ENCODE results near the gene CLN3.
"Not testable (repeated sequence)": the region's sequence is repeated elsewhere in the genome, so short reads cannot be mapped to it uniquely, and the experiment has no call there.

Gene CLN3

DNA sequence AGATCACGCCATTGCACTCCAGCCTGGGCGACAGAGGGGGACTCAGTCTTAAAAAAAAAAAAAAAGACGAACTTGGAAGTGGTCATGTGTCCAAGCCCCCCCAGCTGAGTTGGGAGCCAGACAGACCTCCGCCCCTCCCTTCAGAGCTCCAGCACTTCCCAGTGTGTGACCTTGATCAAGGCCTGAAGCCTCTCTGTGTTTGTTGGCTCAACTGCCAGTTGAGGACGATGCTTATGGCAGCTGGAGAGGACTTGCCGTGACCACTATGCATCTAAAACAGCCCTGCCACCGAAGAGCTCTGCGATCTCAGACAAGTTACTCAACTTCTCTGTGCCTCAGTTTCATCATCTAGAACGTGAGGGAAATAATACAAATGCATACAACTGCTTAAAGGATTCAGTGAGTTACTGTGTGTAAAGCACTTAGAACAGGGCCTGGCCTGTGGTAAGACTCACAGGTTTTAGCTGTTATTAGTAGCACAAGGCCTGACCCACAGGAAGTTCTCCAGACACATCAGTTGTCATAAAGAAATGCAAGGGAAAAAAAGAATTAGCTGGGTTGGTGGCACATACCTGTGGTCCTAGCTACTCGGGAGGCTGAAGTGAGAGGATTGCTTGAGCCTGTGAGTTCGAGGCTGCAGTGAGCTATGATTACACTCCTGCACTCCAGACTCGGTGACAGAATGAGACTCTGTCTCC, 21.8 kb upstream of the CLN3 start:
- no peak for DNase-seq

DNA sequence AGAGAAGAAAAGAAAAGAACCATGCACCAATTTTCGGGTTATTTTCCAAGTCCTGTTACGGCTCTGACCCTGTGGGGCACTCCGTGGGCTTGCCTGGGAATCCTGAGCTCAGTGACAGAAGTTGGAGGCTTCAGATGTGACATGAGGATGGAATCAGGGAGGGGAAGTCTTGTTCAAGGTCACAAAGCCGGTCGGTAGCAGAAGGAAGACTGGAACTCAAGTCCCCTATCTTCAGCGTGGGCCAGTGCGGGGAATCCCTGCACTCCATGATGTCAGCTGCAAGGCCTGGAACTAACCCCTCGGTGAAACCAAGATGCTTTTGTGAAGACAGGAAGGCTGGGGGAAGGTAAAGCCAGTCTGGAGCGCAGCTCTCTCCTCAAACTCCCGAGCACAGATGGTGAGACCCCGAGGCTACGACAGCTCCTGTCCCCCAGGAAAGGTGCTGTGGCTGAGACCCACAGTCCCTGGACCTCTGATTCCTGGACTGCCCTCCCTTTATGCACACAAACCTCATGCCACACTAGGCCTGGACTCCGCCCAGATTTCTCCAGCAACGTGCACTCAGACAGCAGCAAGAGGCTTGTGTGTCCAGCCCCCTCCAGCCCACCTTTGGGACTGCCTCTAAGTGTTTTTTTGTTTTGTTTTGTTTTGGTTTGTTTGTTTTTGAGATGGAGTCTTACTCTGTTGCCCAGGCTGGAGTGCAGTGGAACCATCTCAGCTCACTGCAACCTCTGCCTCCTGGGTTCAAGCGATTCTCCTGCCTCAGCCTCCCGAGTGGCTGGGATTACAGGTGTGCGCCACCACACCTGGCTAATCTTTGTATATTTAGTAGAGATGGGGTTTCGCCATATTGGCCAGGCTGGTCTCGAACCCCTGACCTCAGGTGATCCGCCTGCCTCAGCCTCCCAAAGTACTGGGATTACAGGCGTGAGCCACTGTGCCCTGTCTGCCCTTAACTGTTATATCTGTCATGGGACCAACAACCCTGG, 20.2 kb upstream of the CLN3 start:
- no peak for DNase-seq

DNA sequence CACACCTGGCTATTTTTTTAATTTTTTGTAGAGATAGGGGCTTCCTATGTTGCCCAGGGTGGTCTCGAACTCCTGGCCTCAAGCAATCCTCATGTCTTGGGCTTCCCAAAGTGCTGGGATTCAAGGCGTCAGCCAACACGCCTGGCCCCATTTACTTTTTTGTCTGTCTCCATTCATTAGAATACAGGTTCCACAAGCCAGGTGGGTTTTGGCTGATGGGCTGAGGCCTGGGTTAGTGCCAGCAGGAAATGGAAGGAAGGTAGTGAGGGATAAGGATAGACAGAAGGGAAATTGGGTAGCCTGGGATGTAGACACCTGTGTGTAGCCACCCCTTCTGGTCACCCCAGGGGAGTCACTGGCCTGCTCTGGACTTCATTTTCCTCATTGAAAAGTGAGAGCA, 19.2 kb upstream of the CLN3 start:
- DNase-seq: no peak

DNA sequence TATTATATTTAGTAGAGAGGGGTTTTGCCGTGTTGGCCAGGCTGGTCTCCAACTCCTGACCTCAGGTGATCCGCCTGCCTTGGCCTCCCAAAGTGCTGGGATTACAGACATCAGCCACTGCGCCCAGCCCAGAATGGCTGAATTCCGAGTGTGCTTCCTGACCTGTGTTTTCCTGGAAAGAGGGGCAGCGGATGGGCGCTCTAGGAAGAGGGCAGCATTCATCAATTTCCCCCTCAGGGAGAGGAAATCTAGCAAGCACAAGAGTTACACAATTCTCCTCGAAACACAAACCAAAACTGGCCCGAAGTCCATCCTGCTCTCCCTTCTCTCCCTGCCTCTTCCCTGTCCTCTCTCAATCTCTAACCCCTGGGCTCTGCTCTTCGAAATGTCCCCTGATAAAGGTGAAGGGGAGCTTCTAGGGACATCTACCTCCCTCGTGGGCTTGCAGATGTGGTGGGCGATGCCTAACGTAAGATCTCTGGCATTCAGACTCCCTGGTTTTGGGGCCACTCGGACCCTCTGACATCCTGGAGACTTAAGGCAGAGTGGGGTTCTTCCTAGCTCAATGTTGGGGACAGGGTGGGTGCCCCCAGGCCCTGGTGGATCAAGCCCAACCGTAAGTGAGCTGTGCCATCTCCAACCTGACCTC, 13.7 kb upstream of the CLN3 start:
- no peak for DNase-seq

DNA sequence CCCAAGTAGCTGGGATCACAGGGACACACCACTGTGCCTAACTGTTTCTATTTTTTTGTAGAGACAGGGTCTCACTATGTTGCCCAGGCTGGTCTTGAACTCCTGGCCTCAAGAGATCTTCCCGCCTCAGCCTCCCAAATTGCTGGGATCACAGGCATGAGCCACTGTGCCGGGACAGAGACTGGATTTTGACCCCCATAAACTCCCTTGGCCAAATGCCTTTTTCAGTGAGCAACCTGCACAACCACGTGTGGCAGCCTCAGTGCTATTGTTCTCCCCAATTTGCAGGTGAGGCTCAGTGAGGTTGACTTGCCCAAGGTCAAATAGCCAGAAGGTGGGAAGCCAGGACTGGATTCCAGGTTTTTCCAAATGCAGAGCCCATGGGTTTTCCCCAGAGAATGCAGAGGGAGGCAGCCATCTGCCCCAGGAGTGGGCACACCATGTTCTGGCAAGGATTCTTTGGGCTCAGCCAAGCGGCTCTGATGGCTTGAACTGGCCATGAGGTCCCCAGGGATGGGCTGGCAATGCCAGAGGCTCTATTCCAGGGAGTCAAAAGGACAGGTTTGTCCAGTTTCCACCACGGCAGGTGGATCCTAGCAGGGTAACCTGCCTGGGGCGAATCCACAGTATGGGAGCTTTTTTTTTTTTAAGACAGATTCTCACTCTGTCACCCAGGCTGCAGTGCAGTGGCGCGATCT, 13.0 kb upstream of the CLN3 start:
- no peak for DNase-seq

DNA sequence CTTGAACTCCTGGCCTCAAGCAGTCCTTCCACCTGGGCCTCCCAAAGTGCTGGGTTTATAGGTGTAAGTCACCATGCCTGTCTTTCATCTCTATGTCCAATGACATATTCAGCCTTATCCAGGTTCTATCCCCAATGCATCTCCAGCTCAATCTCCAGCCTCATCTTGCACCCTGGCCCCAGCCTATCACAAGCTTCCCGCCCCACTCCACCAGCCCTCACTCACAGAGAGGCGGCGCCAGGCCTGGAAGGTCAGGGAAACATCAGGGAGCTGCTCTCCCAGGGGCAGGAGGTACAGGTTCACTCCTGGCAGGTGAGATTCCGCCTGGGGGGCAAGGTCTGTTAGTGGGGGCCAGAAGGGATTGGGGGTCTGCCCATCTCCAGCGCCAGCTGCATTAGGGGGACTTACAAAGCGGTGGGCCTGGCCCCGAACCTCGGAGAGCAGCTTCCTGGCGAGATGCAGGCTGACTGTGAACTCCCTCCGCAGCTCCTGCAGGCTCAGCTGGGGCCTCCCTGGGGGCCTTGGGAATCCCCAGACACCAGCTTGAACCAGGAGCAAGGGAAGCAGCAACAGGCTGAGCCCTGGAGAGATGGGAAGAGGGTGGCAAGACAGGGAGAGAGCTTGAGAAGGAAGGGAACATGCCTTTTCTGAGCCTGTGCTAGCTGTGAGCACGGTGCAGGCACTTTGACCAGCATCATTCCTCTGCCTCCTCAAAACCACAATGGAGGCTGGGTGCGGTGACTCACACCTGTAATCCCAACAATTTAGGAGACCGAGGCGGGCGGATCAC, 11.8 kb upstream of the CLN3 start:
- no peak for DNase-seq

DNA sequence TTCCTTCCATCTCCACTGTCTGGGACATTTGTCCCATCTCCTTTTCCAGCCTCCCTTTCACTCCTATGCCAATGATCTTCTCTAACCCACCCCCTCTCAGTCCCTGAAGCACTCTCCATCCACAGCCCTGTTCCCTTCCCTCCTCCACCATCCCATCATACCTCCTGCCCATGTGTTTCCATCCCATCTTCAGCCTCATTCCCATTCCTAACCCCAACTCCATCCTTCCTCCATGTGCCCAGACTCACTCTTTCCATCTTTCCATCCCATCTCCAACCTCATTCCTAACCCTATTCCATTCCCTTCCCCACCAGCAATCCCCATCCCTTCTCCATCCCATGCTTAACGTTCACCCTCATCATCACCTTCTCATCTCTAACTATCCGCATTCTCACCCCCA, 10.4 kb upstream of the CLN3 start:
- DNase-seq: no peak

DNA sequence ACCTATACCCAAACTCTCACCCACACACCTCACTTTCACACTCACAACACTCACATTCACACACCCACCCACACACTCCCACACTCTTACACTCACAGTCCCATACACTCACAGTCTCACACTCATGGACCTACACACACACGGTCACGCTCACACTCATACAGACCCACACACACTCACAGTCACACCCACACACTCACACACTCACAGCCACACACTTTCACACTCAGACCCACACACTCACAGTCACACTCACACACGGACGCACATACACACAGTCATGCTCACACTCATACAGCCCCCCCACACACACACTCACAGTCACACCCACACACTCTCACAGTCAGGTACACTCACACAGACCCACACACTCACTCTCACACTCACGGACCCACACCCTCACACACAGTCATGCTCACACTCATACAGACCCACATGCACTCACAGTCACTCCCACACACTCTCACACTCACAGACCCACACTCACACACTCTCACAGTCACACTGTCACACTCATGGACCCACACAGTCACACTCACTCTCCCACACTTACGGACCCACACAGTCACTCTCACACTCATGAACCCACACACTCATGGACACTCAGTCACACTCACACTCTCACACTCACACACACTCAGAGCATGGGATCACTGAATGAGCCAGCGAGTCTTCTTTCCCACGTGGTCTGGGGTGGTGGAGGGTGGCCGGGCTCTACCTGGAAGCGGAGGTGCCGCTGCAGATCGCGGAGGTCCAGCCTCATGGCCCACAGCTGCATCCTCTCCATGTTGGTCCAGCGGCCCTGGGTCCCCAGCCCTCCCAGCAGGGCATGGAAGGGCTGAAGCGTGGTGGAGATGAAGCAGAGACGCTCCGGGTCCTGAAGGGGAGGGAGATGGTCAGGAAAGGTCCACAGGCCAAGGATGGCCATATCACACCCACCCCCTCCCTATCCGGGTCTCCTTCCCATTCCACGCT, 9.7 kb upstream of the CLN3 start:
- no peak for DNase-seq

DNA sequence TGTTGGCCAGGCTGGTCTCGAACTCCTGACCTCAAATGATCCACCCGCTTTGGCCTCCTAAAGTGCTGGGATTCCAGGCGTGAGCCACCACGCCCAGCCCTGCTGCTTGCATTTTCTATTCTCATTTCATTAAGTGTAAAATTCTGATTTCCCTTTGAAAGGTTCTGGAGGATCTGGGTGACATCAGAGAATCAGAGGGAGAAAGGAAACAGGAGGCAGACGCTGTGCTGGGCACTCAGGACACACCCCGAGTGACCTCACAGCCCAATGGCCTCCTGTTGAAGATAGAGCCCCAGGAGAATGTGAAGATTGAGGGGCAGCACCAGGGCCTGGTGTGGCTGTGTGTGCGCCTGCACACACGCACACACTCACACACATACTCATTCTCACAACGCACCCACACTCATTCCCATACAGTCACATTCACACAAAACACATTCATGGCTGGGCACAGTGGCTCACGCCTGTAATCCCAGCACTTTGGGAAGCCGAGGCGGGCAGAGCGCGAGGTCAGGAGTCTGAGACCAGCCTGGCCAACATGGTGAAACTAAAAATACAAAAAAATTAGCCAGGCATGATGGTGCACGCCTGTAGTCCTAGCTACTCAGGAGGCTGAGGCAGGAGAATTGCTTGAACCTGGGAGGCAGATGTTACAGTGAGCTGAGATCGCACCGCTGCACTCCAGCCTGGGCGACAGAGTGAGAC, 8.8 kb upstream of the CLN3 start:
- not testable (repeated sequence) for DNase-seq

DNA sequence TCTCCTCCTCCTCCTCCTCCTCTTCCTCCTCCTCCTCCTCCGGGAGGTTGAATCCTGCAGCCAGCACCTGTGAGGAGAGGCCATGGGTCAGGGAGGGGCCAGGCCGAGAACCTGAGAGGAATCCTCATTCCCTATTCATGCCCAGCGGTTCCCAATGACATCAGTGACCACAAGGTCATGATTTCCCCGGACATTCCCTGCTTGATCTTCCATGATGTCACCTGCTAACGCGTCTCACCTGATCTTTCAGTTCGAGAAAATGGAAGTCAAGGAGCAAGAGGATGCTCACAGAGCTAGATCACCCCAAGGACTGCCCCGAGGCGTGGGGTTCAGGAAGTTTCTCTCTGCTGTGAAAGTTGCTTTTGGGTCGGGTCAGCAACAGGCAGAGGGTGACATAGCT, 8.0 kb upstream of the CLN3 start:
- DNase-seq: no peak

DNA sequence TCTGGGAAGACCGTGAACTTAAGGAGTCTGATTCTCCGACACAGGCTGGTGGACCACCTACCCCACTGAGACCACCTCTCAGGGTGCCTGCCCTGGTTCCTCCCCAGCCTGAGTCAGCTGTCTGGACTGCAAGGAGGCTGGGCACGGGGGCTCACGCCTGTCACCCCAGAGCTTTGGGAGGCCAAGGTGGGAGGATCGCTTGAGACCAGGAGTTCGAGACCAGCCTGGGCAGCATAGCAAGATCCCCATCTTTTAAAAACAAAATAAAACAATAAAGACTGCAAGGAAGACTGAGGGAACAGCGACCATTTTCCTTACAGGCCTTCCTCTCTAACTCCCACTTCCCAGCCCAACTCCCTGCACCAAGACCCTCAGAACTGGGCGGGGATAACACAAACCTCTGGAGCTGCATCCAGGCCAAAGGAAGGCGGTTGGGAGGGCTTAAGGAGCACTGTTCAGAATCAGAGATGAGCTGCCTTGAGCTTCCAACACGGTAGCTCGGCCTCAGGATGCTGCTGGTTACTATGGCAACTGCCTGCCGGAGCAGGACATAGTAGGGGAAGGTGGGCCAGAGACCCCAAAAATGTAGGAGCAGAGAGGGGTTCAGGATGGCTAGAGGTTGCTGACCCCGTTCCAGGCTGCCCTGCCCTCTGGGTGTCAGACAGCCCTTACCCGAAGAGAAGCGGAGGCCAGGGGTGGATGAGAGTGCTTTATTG, 7.0 kb upstream of the CLN3 start:
- no peak for DNase-seq

DNA sequence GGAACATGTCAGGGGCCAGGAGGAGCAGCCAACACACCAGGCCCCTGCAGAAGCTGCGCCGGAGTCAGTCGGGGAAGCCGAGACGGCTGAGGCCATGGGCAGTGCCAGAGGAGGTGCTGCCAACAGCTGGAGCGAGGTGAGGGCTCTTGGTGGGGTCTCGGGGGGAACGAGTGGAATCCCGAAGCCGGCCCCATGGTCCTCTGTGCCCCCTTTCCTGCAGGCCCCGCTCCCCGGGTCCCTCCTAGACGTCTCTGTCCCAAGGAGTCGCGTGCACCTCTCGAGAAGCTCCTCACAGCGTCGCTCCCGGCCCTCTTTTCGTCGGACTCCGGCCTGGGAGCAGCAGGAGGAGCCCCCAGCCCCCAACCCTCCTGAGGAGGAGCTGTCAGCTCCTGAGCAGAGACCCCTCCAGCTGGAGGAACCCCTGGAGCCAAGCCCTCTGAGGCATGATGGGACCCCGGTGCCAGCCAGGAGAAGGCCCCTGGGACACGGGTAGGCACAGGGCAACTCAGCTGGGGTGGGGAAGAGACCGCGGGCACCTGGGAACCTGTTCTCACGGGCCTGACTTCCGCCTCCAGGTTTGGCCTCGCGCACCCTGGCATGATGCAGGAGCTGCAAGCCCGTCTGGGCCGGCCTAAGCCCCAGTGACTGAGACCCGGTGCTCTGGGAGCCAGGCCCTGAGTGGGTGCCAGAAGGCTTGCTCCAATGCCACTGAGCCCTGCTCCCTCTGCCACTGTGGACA, 6.2 kb upstream of the CLN3 start:
- DNase-seq: no peak

DNA sequence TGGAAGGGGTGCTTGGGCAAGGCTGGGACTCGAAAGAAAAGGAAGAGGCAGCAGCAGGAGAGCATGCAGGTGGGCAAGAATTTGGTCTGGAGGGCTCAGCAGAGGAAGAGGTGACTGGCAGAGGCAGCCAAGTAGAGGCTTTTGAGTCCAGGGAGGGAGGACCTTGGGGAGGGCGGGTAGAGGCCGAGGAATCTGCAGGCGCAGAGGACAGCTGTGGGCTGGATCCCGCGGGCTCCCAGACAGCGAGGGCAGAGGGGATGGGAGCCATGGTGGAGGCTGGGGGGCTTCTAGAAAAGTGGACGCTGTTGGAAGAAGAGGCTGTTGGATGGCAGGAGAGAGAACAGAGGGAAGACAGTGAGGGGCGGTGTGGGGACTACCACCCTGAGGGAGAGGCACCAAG, 5.5 kb upstream of the CLN3 start:
- no peak for DNase-seq

DNA sequence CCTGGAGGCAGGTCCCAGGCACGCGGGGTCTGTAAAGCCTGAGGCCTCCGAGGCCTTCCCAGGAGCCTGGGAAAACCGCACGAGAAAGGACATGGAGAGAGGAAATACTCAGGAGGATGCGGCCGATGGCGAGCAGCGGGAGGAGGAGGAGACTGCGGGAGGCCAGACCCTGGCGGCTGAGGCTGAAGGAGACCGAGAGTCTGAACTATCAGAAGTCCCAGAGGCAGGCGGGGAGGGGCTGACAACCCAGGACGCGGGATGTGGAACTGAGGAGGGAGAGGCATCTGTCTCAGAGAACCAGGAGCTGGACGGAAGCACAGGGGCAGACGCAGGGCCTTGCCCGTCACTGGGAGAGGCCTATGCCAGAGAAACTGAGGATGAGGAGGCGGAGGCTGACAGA, 5.0 kb upstream of the CLN3 start:
- no peak for DNase-seq

DNA sequence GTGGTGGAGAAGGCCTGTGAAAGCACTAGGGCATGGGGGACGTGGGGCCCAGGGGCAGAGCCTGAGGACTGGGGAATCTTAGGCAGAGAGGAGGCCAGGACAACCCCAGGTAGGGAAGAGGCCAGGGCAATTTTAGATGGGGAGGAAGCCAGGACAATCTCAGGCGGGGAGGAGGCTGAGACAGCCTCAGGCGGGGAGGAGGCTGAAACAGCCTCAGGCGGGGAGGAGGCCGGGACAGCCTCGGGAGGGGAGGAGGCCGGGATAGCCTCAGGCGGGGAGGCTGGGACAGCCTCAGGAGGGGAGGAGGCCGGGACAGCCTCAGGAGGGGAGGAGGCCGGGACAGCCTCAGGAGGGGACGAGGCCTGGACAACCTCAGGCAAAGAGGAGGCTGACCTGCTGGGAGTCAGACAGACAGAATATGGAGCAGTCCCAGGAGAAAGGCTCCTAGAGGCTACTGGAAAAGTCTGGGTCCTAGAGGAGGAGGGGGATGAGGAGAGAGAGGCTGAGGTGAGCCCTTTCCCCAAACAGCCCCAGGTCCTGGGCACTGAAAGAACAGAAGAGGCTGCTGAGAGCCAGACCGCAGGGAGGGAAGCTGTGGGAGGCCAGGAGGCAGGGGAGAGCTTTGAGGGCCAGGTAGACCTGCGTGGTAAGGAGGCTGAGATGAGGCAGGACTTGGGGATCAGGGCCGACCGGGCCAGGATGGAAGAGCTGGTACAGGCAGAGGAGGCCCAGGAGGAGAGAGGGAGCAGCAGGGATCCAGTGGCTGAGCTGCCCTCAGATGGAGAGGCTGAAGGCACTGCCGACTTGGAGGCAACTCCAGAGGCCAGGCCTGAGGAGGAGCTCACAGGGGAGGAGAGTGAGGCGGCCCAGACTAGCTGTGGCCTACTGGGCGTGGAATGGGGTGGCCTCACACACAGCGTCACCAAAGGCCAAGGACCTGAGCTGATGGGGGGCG, 4.2 kb upstream of the CLN3 start:
- DNase-seq: no peak

DNA sequence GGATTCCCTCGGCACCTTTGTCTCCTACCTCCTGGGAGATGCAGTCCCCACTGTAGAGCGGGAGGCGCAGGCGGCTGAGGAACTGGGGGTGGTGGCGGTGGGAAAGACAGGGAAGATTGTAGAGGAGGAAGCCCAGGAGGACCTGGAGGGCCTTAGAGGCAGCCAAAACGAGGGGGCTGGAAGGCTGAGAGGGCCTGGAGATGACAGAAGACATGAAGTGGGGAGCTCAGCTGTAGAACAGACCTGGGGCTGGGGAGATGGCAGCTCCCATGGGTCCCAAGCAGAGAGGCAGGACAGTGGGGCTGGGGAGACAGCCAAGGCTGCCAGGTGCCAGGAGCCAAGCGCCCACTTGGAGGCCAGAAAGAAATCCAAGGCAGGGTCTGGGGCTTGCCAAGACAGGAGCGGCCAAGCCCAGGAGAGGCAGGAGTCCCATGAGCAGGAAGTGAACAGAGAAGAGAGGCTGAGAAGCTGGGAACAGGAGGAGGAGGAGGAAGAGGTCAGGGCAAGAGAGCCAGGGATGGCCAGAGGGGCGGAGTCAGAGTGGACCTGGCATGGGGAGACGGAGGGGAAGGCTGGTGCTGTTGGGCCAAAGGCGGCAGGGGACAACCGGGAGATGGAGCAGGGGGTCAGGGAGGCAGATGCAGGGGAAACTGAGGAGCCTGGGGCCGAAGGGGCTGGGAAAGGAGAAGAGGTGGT, 3.4 kb upstream of the CLN3 start:
- DNase-seq: no peak
